ENCODE measurements around the gene TEAD1. TPM values are rescaled to one million over a fixed set of nuclear protein-coding genes. Genes with fewer than 3 reads are reported as not detected.

TEAD1 gene
- total and polyA plus RNA-seq, 2 experiments from 2014 or later = 24.5 to 103 TPM

DNA sequence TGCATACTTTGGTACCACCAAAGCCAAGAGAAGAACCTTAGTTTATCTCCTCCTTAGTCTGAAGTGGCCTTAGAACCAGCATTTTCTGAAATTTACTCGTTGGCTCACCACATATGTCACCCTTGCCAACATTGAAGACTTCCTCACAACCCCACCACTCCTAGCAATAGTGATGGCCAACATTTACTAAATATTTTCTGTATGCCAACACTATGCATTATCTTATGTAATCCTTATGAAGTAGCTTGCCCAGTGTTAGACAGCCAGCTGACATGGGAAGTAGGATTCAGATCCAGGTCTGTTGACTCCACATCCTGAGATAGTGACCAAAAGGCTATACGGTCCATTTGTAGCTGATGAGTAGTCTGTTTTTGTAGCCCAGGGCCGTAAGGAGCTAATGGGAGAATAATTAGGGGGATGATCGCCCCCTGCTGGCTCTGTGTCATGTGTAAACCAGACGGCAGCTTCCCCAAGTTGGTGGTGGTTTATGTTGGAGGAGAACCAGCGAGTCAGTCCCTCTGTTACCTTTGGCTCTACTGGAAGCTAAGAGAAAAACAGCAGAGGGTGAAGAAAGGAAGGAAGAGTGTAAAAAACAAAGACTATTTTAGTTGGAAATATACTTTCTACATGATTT, 214.4 kb downstream of the TEAD1 start:
- Mint-ChIP-seq H3K27ac (no peak overlapping the region), H3K4me1 (peaks cover 20% of the 10 kb centered on the region), H3K9me3 (no peaks in the 10 kb centered on the region), H3K4me3 (no peak overlapping the region), H3K36me3 (ENCODE audit: low read depth) (peaks cover 42% of the 10 kb centered on the region), H3K27me3 (ENCODE audit: insufficient read depth, low read depth, poor library complexity) (peaks cover 5% of the 10 kb centered on the region)
- ATAC-seq (peak; percentile 93), DNase-seq (ENCODE audit: low spot score) (peak; percentile 94)
- Histone ChIP-seq H4K20me1 (replicated peaks; ENCODE audit: insufficient read depth) (no peaks in the 10 kb centered on the region), H3K27me3 (ENCODE audit: insufficient read depth) (no peaks in the 10 kb centered on the region), H2AFZ (no peak overlapping the region), H3K79me2 (replicated peaks; ENCODE audit: insufficient read depth) (peaks cover 3% of the 10 kb centered on the region; the same call in 1 of the 2 replicates), H3K9me2 (ENCODE audit: insufficient read depth) (no peaks in the 10 kb centered on the region), H3K36me3 (ENCODE audit: insufficient read depth) (no peaks in the 10 kb centered on the region; the same call in 1 of the 2 replicates), H3K27ac (ENCODE audit: low read depth) (no peak overlapping the region), H3K4me1 (ENCODE audit: insufficient read depth) (peaks cover 4% of the 10 kb centered on the region), H3K4me3 (no peak overlapping the region), H3K4me2 (no peak overlapping the region), H3F3A (replicated peaks; ENCODE audit: low read depth) (0 out of 2 replicates have a peak, but pooled peaks cover 4% of the 10 kb centered on the region)
- TF ChIP-seq, protein P1, sequence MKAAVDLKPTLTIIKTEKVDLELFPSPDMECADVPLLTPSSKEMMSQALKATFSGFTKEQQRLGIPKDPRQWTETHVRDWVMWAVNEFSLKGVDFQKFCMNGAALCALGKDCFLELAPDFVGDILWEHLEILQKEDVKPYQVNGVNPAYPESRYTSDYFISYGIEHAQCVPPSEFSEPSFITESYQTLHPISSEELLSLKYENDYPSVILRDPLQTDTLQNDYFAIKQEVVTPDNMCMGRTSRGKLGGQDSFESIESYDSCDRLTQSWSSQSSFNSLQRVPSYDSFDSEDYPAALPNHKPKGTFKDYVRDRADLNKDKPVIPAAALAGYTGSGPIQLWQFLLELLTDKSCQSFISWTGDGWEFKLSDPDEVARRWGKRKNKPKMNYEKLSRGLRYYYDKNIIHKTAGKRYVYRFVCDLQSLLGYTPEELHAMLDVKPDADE (IDR thresholded peaks at IDR 0.05) = no peak
- TF ChIP-seq STAT1 (IDR thresholded peaks at IDR 0.05; ENCODE audit: unreplicated experiment) = no peak
- no peak for TF ChIP-seq EZH2 (IDR thresholded peaks at IDR 0.05; ENCODE audit: low read depth, unreplicated experiment)
- no peak for TF ChIP-seq EZH2phosphoT487 (IDR thresholded peaks at IDR 0.05; ENCODE audit: unreplicated experiment)
- TF ChIP-seq, protein P2, sequence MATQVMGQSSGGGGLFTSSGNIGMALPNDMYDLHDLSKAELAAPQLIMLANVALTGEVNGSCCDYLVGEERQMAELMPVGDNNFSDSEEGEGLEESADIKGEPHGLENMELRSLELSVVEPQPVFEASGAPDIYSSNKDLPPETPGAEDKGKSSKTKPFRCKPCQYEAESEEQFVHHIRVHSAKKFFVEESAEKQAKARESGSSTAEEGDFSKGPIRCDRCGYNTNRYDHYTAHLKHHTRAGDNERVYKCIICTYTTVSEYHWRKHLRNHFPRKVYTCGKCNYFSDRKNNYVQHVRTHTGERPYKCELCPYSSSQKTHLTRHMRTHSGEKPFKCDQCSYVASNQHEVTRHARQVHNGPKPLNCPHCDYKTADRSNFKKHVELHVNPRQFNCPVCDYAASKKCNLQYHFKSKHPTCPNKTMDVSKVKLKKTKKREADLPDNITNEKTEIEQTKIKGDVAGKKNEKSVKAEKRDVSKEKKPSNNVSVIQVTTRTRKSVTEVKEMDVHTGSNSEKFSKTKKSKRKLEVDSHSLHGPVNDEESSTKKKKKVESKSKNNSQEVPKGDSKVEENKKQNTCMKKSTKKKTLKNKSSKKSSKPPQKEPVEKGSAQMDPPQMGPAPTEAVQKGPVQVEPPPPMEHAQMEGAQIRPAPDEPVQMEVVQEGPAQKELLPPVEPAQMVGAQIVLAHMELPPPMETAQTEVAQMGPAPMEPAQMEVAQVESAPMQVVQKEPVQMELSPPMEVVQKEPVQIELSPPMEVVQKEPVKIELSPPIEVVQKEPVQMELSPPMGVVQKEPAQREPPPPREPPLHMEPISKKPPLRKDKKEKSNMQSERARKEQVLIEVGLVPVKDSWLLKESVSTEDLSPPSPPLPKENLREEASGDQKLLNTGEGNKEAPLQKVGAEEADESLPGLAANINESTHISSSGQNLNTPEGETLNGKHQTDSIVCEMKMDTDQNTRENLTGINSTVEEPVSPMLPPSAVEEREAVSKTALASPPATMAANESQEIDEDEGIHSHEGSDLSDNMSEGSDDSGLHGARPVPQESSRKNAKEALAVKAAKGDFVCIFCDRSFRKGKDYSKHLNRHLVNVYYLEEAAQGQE (IDR thresholded peaks at IDR 0.05; ENCODE audit: unreplicated experiment) = no peak
- TF ChIP-seq, protein P3, sequence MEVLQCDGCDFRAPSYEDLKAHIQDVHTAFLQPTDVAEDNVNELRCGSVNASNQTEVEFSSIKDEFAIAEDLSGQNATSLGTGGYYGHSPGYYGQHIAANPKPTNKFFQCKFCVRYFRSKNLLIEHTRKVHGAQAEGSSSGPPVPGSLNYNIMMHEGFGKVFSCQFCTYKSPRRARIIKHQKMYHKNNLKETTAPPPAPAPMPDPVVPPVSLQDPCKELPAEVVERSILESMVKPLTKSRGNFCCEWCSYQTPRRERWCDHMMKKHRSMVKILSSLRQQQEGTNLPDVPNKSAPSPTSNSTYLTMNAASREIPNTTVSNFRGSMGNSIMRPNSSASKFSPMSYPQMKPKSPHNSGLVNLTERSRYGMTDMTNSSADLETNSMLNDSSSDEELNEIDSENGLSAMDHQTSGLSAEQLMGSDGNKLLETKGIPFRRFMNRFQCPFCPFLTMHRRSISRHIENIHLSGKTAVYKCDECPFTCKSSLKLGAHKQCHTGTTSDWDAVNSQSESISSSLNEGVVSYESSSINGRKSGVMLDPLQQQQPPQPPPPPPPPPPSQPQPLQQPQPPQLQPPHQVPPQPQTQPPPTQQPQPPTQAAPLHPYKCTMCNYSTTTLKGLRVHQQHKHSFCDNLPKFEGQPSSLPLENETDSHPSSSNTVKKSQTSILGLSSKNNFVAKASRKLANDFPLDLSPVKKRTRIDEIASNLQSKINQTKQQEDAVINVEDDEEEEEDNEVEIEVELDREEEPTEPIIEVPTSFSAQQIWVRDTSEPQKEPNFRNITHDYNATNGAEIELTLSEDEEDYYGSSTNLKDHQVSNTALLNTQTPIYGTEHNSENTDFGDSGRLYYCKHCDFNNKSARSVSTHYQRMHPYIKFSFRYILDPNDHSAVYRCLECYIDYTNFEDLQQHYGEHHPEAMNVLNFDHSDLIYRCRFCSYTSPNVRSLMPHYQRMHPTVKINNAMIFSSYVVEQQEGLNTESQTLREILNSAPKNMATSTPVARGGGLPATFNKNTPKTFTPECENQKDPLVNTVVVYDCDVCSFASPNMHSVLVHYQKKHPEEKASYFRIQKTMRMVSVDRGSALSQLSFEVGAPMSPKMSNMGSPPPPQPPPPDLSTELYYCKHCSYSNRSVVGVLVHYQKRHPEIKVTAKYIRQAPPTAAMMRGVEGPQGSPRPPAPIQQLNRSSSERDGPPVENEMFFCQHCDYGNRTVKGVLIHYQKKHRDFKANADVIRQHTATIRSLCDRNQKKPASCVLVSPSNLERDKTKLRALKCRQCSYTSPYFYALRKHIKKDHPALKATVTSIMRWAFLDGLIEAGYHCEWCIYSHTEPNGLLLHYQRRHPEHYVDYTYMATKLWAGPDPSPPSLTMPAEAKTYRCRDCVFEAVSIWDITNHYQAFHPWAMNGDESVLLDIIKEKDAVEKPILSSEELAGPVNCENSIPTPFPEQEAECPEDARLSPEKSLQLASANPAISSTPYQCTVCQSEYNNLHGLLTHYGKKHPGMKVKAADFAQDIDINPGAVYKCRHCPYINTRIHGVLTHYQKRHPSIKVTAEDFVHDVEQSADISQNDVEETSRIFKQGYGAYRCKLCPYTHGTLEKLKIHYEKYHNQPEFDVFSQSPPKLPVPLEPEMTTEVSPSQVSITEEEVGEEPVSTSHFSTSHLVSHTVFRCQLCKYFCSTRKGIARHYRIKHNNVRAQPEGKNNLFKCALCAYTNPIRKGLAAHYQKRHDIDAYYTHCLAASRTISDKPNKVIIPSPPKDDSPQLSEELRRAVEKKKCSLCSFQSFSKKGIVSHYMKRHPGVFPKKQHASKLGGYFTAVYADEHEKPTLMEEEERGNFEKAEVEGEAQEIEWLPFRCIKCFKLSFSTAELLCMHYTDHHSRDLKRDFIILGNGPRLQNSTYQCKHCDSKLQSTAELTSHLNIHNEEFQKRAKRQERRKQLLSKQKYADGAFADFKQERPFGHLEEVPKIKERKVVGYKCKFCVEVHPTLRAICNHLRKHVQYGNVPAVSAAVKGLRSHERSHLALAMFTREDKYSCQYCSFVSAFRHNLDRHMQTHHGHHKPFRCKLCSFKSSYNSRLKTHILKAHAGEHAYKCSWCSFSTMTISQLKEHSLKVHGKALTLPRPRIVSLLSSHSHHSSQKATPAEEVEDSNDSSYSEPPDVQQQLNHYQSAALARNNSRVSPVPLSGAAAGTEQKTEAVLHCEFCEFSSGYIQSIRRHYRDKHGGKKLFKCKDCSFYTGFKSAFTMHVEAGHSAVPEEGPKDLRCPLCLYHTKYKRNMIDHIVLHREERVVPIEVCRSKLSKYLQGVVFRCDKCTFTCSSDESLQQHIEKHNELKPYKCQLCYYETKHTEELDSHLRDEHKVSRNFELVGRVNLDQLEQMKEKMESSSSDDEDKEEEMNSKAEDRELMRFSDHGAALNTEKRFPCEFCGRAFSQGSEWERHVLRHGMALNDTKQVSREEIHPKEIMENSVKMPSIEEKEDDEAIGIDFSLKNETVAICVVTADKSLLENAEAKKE (CRISPR knock-in tag; IDR thresholded peaks at IDR 0.05) = peak; percentile 39; the same call in 1 of the 2 replicates
- no peak for TF ChIP-seq ZNF331 (CRISPR knock-in tag; IDR thresholded peaks at IDR 0.05; ENCODE audit: low read depth)
- TF ChIP-seq POLR2AphosphoS5 (IDR thresholded peaks at IDR 0.05; ENCODE audit: low read depth) = no peak
- no peak for TF ChIP-seq ZNF114 (CRISPR knock-in tag; IDR thresholded peaks at IDR 0.05)
- TF ChIP-seq CREB1 (CRISPR knock-in tag; IDR thresholded peaks at IDR 0.05; ENCODE audit: low read depth) = 0 out of 2 replicates have a peak, but pooled peaks have one; percentile 23
- TF ChIP-seq NANOG (IDR thresholded peaks at IDR 0.05; ENCODE audit: borderline replicate concordance) = no peak
- TF ChIP-seq JUNB (IDR thresholded peaks at IDR 0.05; ENCODE audit: unreplicated experiment) = no peak
- TF ChIP-seq, protein P4, sequence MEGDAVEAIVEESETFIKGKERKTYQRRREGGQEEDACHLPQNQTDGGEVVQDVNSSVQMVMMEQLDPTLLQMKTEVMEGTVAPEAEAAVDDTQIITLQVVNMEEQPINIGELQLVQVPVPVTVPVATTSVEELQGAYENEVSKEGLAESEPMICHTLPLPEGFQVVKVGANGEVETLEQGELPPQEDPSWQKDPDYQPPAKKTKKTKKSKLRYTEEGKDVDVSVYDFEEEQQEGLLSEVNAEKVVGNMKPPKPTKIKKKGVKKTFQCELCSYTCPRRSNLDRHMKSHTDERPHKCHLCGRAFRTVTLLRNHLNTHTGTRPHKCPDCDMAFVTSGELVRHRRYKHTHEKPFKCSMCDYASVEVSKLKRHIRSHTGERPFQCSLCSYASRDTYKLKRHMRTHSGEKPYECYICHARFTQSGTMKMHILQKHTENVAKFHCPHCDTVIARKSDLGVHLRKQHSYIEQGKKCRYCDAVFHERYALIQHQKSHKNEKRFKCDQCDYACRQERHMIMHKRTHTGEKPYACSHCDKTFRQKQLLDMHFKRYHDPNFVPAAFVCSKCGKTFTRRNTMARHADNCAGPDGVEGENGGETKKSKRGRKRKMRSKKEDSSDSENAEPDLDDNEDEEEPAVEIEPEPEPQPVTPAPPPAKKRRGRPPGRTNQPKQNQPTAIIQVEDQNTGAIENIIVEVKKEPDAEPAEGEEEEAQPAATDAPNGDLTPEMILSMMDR (conservative IDR thresholded peaks at IDR 0.05; ENCODE audit: low read depth in 2 of 2) = peak; percentile 87
